GM20431 (cell line): ENCODE results near the gene ZSWIM4.

ENCODE experiments used
- in situ Hi-C: fragments of 300-500 bp; cut with MseI, MboI; formaldehyde crosslinking; loops from one replicate; pipeline ENCODE4 v1.15.0; 2020; ENCODE audit warnings: low sequenced_read_pairs; ENCODE audit not compliant: unreplicated experiment

Gene ZSWIM4

DNA sequence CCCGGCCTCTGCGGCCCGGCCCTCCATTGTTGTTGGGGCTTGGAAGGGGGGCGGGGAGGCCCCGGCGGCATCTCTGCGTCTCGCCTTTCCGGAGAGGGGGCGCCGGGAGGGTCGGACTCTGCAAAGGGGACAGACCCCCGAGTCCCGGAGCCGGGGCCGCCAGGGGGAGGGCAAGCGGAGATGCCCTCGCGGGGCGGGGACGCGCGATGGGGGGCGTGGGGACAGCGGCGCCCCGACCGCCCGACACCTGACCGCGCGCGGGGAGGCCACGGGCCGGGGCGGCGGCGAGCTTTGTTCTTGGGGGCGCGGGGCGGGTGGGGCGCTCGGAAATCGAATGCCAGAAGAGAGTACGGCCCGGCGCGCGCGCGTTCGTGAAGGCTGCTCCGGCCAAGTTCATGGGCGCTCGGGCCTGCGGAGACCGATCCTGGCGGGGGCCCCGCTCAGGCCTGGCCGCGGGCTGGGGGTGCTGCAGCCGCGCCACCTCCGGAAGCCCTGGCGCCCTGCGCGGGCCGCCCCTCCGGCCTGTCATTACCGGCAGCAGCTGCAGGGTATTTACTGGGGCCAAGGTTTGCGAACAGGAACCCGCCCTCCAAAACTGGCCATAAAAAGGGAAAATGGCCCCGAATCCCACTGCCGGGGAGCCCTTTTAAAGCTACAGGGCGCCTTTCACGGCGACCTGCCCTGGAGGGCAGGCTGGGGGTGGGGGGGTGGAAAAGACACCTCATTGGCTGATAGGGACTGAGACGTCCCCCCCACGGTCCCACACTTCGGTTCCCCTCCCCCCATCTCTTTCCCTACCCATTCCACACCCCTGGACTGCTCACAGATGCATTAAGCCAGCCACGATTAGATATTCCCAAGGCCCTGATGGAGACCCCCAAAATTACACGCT, 70.6 kb downstream of the ZSWIM4 start:
- in situ Hi-C loops: no loop called here

DNA sequence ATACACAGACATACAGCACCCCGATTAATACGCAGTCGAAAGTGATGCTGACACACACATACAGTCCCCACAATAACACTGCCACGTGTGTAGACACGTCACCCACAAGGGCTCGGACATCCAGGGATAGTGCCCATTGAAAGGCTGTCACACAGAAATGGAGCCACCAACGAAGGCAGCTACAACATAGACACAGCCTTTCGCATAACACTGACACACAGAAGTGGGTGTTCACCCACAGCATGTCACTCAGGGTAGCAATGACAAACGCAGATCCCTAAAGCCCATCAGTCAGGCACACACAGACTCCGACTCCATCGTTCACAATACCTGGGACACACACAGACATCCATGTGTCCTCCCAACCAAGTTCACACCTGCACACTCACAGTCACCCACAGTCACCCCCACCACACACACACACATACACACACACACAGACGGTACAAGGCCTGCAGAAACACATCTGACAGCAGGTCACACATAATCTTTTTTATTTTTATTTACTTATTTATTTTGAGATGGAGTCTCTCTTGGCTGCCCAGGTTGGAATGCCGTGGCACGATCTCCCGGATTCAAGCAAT, 71.3 kb downstream of the ZSWIM4 start:
- in situ Hi-C loops: no loop called here

DNA sequence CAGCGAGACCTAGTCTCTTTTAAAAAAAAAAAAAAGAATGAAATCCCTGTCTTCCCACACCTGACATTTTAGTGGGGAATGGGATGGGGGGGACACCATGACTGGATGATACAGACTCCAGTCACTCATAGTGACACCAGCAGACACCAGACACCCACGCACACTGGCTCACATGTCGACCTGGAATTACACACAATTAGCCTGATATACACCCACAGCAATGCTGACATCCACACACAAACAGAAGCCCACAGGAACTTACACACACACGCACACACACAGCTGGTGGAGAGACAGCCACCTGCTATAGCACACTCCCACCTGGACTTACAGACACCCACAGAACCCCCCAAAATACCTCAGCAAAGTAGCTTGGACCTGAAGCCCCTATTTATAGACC, 73.4 kb downstream of the ZSWIM4 start:
- in situ Hi-C loops: no loop called here

DNA sequence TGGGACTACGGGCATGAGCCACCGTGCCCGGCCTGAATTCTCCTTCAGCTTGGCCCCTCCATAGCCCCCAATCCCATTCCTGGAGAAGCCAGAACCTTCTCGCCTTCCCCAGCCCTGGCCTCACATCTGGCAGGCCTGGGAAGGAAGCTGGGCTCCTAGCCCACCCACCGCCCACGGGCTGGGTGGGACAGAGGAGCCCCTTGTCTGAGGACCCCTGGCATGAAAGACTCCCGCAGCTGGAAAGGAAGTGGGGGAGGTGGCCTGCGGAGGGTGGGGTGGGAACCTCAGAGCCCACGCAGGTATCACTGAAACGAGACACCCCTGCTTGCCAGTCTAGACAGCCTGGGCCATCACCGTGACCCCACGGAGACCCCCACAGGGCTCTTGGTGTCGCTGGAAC, 74.0 kb downstream of the ZSWIM4 start:
- in situ Hi-C loops: no loop called here

DNA sequence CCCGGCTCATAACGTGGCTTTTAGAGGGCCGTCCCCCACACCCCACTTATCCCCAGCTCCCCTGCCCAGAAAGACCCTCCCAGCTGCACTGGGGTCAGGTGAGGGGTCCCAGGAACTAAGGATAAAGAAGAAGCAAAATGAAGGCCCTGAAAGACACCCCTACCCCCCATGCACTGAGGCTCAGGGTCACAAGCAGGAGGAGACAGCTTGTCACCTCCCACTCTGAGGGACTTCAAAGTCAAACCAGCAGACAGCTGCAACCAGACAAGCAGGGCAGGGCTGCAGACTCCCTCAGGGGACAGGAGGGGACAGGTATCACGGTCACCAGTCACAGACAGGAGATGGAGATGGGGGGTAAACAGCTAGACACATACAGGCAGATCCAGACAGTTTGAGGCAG, 75.6 kb downstream of the ZSWIM4 start:
- in situ Hi-C loops: loop anchor here (10.0 kb wide), 1 partner anchor 266 kb away; no protein-coding TSS in a partner anchor

DNA sequence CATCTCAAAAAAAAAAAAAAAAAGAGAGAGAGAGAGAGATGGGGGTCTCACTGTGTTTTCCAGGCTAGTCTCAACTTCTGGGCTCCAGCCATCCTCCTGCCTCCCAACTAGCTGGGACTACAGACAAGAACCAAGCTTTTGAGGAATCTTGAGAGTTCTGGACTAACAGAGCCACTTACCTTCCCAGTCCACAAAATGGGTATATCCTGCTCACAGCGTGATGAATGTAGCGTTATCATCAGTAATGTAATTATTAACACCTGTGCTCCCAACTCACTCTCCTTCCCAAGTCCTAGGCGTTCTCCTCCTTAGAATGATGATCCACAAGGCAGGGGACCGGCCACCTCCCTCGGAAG, 77.1 kb downstream of the ZSWIM4 start:
- in situ Hi-C loops: loop anchor here (10.0 kb wide), 1 partner anchor 268 kb away; no protein-coding TSS in a partner anchor

DNA sequence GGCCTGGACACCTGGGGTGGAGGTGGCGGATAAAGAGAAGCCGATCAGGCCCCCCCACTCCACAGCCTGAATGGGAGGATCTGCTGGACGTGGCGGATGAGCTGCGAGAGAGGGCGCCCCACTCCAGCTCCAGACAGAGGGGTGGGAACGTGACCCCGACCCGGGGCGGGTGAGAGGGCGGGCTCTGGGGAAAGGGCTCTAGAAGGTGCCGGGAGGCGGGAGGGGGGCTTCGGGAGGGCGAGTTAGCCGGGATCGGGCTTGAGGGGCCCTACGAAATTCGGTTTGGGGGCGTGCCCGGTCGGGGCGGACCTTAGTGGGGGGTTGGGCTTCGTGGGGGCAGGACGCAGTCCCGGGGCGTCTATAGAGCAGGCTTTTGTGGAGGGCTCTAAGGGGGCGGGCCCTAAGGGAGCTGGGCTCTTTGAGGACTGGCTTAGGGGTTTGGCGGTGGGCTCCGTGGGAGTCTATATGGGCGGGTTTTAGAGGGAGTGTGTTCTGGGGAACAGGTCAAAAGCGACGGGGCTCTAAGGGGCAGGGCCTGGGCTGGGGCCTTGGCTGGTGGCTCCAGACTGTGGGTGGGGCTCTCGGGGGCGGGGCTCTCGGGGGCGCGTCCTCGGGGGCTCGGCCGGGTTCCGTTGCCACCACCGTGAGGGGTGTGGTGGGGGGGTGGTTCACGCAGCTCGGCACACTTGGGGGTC, 77.6 kb downstream of the ZSWIM4 start:
- in situ Hi-C loops: loop anchor here (10.0 kb wide), 1 partner anchor 268 kb away; no protein-coding TSS in a partner anchor

DNA sequence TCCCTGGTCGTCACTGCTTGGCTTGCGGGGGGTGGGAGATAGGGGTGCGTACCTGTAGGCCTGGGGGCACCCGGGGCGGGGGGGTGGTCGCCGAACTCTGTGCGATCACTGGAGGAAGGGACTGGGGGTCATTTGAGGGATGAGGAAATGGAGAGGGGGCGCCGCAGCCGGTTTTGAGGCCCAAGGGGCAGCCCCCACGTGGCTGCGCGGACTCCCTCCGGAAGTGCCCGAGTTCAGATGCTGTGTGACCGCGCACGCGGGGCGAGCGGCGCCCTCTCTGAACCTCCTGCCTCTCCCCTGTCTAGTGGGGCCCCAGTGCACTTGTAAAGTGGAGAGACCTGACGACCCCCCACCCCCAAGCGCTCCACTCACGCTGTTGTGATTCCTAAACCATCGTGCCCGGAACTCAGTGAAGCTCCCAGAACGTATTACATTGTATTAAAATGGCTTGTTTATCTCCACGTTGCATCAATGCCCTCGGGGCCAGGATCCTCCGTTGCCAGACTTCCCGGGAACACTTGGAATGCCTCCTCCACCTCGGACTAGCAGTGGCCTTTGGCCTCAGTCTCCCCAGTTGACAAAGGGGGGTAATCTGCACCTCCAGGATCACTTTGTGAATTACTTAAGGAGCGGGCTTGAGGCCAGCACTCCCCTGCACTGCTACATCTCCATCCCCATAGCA, 78.7 kb downstream of the ZSWIM4 start:
- in situ Hi-C loops: loop anchor here (10.0 kb wide), 1 partner anchor 269 kb away; no protein-coding TSS in a partner anchor

DNA sequence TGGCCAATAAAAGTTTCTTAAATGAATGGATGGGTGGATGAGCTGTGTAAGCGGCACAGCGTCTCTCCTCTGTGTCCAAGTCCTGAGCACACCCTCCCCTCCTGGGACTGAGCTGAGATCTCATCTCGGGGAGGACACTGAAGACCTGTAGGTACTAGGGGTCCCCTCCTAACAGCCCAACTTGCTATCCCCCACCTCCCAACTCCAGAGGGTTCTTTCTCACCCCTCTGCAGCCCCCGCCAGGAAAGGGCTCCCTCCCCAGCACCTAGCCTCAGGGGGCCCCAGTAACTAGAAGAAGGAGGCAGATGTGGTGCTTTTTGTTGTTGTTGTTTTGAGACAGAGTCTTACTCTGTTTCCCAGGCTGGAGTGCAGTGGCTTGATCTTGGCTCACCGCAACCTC, 80.6 kb downstream of the ZSWIM4 start:
- in situ Hi-C loops: loop anchor here (5.0 to 10.0 kb wide), 2 partner anchors 196 to 271 kb away; partner anchors contain the start of gene MISP3

DNA sequence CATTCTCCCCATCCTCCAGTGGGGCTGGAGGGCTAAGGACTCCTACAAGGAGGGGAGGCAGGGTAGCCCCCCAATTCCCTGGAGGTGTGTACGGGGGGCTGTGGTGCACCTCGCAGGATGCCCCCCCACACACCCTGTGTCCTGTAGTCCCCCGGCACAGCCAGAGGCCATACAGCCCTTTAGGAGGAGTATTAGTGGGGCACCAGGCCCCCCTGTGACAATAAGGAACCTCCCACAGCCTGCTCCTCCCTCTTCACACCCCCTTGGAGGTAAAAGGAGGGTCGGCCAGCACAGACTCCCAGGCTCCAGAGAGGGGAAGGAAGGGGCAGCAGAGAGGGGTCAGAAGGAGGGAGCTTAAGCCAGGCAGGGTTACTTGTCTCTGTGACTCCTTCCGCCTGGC, 81.6 kb downstream of the ZSWIM4 start, which contains the start of gene NANOS3:
Gene NANOS3 (plus strand): TSS at position 301 of the 400 bp plus-strand sequence. CDS start 115 bp downstream, outside the sequence.
- in situ Hi-C loops: loop anchor here (5.0 to 10.0 kb wide), 2 partner anchors 195 to 272 kb away; partner anchors contain the start of gene MISP3

DNA sequence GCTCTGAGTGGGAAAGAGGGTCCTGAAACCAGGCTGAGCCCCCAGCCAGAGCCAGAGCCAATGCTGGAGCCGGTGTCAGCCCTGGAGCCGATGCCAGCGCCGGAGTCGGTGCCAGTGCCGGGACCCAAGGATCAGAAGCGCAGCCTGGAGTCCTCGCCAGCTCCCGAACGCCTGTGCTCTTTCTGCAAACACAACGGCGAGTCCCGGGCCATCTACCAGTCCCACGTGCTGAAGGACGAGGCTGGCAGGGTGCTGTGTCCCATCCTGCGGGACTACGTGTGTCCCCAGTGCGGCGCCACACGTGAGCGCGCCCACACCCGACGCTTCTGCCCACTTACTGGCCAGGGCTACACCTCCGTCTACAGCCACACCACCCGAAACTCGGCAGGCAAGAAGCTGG, 82.1 kb downstream of the ZSWIM4 start:
- in situ Hi-C loops: loop anchor here (5.0 to 10.0 kb wide), 2 partner anchors 195 to 273 kb away; partner anchors contain the start of gene MISP3

DNA sequence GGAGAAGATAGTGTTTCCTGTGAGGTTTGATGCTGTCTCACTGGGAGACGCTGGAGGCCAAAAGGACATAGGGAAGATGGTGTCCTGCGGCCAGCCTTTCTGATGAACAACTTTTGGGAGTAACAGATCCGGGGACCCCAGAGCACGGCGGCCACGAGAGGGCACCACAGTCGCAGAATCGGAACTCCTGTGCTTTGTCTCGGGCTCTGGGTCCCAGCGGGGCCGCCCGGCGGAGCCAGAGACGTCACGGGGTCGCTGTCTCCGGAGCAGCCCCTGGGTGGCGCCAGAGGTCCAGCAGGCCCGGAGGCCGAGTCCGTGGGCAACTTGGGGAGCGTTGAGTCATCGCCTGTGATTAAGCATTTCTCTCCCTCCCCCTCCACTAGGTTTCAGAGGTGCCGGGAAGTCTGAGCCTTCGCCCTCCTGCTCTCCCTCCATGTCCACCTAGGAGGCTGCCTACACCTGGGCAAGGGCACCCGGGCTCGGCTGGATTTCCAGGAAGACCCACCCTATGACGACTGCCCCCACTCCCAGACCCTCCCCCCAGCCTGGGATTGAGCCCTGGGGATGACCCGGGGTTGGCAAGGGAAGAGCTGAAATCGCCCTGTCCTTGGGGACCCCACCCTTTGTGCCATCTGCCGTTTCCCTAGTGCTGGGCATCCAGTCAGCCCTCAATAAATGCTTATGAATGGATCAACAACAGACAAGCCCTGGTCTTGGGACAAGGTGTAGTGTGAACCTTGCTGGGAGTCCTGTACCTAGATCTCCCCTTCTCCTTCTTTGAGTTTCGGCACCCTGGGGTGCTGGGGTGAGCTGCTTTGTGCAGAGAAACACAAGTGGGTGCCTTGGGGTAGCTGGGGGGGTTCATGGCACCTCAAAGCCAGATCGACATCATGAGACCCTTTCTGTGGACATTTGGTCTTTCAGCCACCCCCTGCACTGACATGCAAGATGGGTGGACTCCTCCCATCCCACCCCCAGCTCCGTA, 85.1 kb downstream of the ZSWIM4 start:
- in situ Hi-C loops: no loop called here

DNA sequence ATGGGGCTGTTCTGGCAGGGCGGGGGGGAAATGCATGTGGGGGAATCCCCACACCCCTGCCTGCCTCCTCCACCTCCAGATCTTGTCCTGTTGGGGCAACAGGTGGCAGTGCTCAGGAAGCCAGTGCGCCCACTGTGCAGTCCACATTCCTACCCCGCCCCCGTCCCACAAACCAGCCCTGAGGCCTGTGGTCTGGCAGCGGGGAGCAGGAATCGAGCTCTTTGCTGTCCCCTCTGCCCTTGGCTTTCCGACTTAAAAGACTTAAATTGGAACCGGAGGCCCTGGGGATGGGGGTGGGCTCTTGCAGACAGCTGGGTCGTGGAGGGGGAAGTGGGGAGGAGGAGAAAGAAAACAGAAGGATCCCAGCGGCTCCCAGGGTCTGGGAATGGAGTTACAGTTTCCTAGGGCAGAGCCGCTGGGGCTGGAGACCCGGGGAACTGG, 86.0 kb downstream of the ZSWIM4 start:
- in situ Hi-C loops: no loop called here
